GM12874 (cell line): ENCODE data around the gene SREK1IP1.

Experiments used
- CTCF ChIP-seq: IDR thresholded peaks from 2 replicates; pipeline ENCODE4 v1.5.1; 2011; ENCODE audit warnings: low read depth, mild to moderate bottlenecking, control low read depth, low read length, moderate library complexity; ENCODE audit not compliant: insufficient read depth

Gene SREK1IP1

GRCh38 chr5:64765804-64766504 lies 2.5 kb downstream of the SREK1IP1 start:
- no peak for TF ChIP-seq CTCF

- no peak for TF ChIP-seq CTCF
Measured at GRCh38 chr5:64763948-64764503, 4.5 kb downstream of the SREK1IP1 start.

- no peak for TF ChIP-seq CTCF
Measured at GRCh38 chr5:64759960-64760660, 8.4 kb downstream of the SREK1IP1 start.

- TF ChIP-seq CTCF: no peak
Measured at GRCh38 chr5:64758901-64759300, 9.6 kb downstream of the SREK1IP1 start.

- no peak for TF ChIP-seq CTCF
Measured at GRCh38 chr5:64754066-64754465, 14.4 kb downstream of the SREK1IP1 start.

GRCh38 chr5:64749385-64749784 lies 19.1 kb downstream of the SREK1IP1 start:
- TF ChIP-seq CTCF: no peak

- TF ChIP-seq CTCF: no peak
Measured at GRCh38 chr5:64746446-64746845, 22.0 kb downstream of the SREK1IP1 start.
